HG03439 (cell line): ENCODE results near the gene FTMT.
"Not testable (repeated sequence)": the region's sequence is repeated elsewhere in the genome, so short reads cannot be mapped to it uniquely, and the experiment has no call there.

Source experiments
- ATAC-seq: cut with Tn5 transposase; IDR thresholded peaks from one replicate; pipeline ENCODE4 v1.9.1; 2021; ENCODE audit warnings: mild to moderate bottlenecking, moderate library complexity; ENCODE audit not compliant: unreplicated experiment

FTMT gene

GRCh38 chr5:121851643-121852574 is at the start of gene FTMT:
Gene FTMT (plus strand): TSS chr5:121851882. CDS start chr5:121851964, 82 bp downstream.
- no peak for ATAC-seq

- ATAC-seq = not testable (repeated sequence)
Measured at GRCh38 chr5:121805251-121805650, 46.4 kb upstream of the FTMT start.

- ATAC-seq = no peak
Measured at GRCh38 chr5:121805911-121806310, 45.8 kb upstream of the FTMT start.

- no peak for ATAC-seq
Measured at GRCh38 chr5:121816164-121816563, 35.5 kb upstream of the FTMT start.

GRCh38 chr5:121819682-121820261 is 31.9 kb upstream of the FTMT start:
- no peak for ATAC-seq

GRCh38 chr5:121833617-121834016 is 18.1 kb upstream of the FTMT start:
- ATAC-seq = no peak

GRCh38 chr5:121834021-121834420 is 17.7 kb upstream of the FTMT start:
- ATAC-seq = no peak

- no peak for ATAC-seq
Measured at GRCh38 chr5:121841892-121842291, 9.8 kb upstream of the FTMT start.

GRCh38 chr5:121850272-121850671 is 1.4 kb upstream of the FTMT start:
- no peak for ATAC-seq

GRCh38 chr5:121853850-121854249 is 2.2 kb downstream of the FTMT start:
- ATAC-seq = no peak

GRCh38 chr5:121862801-121863200 is 11.1 kb downstream of the FTMT start:
- ATAC-seq = no peak

- ATAC-seq = no peak
Measured at GRCh38 chr5:121863753-121864285, 12.1 kb downstream of the FTMT start.

- ATAC-seq = no peak
Measured at GRCh38 chr5:121867403-121867802, 15.7 kb downstream of the FTMT start.

- no peak for ATAC-seq
Measured at GRCh38 chr5:121870489-121870888, 18.8 kb downstream of the FTMT start.

GRCh38 chr5:121872856-121873255 is 21.2 kb downstream of the FTMT start:
- no peak for ATAC-seq

GRCh38 chr5:121873409-121873808 is 21.7 kb downstream of the FTMT start:
- ATAC-seq = no peak

- ATAC-seq = no peak
Measured at GRCh38 chr5:121885630-121886029, 33.9 kb downstream of the FTMT start.

- ATAC-seq = no peak
Measured at GRCh38 chr5:121887727-121888126, 36.0 kb downstream of the FTMT start.

GRCh38 chr5:121890297-121890858 is 38.7 kb downstream of the FTMT start:
- no peak for ATAC-seq

GRCh38 chr5:121897341-121897740 is 45.7 kb downstream of the FTMT start:
- no peak for ATAC-seq

GRCh38 chr5:121899346-121899745 is 47.7 kb downstream of the FTMT start:
- ATAC-seq = no peak
